HG03565 (cell line): ENCODE data around the gene ANKDD1A.

ENCODE experiments used
- ATAC-seq: cut with Tn5 transposase; IDR thresholded peaks from one replicate; pipeline ENCODE4 v1.9.1; 2021; ENCODE audit warnings: mild to moderate bottlenecking, moderate library complexity; ENCODE audit not compliant: unreplicated experiment

The ANKDD1A gene

DNA sequence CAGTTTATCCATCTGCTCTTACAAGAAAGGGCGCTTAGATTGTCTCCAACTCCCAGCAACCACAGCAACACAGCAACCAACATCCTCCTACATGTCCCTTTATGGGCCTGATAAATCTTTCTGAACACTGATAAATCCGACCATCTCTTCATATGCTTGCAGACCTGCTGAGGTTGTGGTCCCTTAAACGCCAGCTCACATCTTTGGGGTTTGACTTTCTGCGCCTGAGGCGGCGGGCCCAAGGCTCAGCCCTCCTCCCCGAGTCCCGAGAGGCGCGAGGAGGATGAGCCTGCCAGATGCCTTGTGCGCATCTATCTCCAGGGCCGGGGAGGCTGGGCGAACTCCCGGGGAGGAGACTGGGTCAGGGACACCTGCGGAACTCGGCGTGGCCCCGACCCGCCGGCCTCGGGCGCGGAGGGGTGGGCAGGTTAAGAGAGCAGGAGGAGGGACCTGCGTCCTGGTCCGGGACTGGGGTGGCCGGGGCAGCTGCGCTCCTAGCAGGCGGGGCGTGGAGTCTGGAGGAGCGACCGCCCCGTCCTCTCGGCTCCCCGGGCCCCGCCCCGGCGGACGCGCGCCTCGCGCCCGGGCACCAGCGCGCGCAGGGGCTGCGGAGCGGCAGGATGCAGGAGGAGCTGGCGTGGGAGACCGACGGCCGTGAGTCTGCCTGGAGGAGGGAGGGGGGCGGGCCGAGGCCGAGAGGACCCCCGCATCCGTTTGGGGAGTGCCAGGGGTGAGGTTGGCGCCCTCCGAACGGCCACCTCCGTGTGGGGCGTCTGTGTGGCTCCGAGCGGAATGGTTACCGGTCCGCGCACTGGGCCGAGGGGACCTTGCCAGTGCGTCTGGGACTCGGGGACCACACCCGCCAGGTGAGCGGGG, at the start of gene ANKDD1A:
Gene ANKDD1A, plus strand, starts transcription at position 592 of the 876 bp plus-strand sequence. Its CDS starts 29 bp downstream, at position 621.
- no peak for ATAC-seq

DNA sequence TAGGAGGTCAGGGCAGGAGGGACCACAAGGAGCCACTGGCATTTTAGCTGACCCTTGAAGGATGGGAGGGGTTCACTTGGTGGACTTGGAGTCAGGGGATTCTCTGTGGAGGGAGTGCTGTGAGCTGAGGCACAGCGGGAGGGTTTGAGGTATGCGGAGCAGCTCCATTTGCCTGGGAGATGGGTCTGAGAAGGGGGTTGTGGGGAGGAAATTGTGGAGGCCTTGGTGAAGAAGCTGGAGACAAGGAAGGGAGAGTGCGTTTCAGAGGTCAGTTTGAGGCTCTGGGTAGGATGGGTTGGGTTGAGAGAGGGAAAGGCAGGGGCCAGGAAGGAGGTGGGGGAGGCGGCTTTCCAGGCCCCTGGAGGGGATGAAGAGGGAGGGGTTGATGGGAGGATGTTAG, 49.7 kb upstream of the ANKDD1A start:
- ATAC-seq: no peak

DNA sequence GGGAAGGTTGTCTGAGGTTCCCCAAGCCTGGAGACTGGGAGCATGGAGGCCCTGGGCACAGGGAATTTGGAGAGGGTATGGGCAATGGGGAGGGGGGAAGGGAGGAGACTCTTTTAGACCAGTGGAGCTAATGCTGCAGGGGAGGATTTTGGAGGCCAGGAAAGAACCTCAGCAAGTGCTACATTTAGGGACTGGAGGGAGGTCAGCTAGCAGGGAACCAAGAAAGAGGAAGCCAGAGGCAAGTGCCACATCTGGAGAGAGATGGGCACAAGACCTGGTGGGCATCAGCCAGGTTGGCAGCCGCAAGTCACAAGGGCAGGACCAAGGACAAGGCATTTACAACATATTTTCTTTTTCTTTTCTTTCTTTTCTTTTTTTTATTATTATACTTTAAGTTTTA, 49.3 kb upstream of the ANKDD1A start:
- ATAC-seq: no peak

DNA sequence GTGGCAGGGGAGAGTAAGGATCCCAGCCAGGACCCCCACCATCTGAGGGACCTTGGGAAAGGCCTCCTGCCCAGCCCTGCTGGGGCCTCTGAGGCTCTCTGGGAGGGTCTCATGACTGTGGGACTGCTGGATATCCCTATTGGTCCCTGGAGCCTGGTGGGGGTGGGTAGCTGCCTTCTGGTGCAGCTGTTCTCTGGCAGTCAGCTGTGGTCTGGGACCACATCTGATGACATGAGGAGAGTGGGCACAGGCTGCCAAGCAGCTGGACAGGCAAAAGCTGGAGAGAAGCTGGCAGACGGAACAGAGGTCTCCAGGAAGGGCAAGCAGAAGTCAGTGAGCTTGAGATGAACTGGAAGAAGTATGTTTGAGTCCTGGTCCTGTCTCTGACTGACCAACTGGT, 47.6 kb upstream of the ANKDD1A start:
- ATAC-seq: no peak

DNA sequence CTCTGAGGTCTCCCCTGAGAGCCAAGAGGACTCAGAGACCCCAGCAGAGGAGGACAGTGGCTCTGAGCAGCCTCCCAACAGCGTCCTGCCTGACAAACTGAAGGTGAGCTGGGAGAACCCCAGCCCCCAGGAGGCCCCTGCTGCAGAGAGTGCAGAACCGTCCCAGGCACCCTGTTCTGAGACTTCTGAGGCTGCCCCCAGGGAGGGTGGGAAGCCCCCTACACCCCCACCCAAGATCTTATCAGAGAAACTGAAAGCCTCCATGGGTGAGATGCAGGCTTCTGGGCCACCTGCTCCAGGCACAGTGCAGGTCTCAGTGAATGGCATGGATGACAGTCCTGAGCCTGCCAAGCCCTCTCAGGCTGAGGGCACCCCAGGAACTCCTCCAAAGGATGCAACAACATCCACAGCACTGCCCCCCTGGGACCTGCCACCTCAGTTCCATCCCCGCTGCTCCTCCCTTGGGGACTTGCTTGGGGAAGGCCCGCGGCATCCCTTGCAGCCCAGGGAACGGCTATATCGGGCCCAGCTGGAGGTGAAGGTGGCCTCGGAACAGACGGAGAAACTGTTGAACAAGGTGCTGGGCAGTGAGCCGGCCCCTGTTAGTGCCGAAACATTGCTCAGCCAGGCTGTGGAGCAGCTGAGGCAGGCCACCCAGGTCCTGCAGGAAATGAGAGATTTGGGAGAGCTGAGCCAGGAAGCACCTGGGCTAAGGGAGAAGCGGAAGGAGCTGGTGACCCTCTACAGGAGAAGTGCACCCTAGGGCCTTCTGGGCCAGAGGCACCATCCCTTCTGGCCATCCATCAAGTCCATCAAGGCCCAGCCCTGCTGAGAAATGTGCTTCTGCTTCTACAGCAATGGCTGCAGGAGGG, 46.3 kb upstream of the ANKDD1A start:
- ATAC-seq: no peak

DNA sequence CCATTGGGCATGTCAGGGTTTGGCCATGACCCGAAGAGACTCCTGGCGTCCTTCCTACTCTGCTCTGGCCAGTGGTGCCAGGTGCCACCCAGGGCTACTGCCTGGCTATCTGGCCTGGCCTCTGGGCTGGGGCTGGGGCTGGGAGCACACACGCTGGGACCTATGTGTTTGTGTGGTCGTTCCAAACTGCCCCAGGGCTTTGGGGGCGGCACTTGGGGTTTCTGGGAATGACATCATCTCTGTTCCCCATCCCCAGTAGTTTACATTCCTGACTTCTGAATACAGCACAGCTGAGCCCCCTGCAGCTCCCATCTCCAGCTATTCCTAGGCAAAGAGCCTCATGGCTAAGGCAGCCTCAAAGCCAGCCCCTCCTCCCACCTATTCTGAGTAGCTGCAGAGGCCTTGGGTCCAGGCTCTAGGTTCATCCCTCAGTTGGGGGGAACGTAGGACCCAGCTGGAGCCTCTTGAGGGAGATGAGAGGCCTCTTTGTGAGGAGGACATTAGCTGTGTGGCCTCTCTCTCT, 45.6 kb upstream of the ANKDD1A start:
- ATAC-seq: no peak

DNA sequence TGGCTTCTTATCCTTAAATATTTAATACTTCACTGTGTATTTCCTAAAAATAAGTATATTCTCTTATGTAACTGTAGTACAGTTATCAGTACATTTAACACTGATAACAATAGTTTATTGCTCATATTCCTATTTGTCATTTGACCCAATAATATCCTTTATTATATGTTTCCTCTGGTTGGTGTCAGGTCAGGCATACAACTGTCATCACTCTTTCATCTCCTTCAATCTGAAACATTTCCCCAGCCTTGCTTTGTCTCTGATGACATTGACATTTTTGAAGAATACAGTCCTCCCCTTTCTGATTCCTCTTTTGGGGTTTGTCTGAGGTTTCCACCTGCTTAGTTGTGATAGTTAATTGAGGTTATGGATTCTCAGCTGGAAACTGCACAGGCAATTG, 42.2 kb upstream of the ANKDD1A start:
- ATAC-seq: no peak

DNA sequence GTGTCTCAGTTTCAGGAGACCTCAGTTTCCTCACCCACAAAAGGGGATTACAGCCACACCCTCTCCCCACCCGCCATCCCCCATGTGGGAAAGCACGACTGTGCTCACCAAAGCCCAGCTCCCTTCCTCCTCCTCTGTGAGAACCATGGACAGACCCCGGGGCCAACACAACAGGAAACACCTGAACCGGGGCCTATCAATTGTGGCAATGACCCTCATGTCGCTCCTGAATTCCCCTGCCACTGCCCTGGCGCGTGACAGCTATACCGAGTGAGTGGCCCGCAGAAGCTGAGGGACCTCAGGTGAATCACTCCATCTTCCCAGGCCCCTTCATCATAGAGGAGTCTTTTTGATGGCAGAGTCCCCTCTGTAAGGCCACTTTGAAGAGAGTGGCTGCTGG, 41.3 kb upstream of the ANKDD1A start:
- no peak for ATAC-seq

DNA sequence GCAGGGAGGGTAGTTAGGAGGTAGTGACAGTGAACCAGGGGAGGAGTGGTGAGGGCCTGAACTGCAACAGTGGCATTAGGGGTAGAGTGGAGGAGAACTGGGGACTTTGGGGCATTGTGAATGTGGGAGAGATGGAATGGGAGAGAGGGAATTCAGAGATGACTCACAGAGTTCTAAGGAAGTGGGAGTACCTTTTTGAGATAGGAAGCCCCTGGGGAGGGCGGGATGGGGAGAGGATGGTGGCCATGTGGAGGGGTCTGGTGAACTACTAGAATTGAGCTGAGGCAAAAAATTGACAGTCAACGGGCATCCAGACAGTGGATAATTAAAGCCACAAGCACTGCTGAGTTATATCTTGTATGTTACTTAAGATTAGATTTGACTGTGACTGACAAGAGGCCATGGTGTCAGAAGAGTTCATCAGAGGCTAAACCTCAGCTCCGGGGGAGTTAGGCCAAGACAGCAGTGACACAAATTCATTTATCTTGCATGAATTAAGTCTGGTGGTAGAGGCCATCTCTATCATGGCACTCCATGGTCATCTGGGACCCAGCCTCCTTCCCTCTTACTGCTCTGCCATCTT, 36.0 kb upstream of the ANKDD1A start:
- ATAC-seq: no peak

DNA sequence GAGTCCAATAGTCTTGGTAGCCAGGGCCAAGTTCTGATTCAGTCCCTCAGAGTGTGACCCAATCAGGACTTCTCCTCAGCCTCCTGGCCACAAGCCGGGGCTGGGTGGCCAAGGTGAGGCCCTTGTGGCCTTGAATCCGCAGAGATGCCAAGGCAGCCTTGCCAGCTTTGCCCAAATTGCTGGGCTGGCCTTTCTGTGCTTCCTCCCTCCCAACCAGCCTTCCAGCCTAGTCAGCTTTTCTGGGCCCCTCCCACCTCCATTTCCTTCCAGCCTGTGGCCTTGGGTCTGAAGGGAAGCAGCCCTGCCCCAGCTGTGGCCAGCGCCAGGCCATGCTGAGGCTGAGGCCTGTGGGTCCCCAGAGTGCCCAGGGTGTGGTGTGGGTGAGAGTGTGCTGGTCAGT, 34.3 kb upstream of the ANKDD1A start:
- no peak for ATAC-seq

DNA sequence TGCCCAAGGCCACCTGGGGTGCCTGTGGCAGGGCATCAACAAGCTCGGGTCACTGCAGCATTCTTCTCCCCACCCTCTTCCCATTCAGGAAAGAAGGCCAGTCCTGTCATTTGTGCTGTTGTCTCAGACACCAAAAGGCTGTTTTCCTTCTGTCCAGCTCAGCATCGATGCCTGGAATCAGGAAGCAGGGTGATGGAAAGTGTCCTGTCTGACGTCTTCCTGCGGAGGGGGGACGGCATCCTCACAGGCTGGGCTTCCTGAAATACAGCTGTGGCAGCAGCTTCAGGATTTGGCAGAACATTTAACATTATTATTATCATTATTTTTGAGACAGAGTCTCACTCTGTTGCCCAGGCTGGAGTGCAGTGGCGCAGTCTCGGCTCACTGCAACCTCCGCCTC, 33.0 kb upstream of the ANKDD1A start:
- ATAC-seq: no peak

DNA sequence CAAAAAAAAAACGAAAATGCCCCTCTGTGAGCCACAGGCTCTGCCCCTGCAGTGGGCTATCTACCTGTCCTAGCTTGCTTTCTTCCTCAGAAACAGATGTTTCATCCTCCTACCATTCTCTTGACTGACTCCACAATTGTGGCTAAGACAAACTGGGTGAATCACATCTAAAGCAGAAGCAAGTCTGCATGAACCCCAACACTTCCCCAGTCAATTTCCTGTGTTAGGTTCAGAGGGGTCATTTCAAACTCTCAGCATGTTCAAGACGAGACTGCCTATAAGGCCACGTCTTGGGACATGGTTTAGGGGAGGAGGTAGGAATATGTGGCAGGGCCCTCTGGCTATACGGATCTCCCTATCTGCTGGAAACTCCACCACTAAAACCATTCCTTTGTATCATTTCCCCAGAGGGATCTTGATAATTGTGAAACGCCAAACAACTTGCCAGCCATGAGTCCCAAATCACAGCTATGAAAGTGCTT, 28.6 kb upstream of the ANKDD1A start:
- ATAC-seq: peak; percentile 55

DNA sequence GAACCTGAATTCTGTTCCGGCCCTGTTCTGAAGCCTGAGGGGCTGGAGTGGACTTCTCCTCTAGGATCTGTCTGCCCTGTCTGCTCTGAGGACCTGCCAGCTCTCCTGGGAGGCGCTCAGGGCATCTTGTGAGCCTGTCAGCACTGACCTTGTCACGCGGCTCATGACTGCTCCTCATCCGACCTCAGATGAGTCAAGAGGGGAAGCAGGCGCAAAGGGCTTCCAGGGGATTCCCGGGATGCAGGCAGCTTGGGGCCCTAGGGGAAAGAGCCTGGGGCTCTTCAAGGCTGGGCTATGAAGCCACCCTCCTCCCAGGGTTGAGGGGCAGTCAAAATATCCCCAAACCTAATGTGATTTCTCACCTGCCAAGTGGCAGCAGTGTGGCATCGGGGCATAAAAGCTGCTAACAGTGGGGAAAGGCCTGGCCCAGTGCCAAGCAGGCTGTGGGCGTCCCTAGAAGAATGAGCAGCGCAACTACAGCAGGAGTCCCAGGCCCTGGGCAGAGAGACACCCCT, 27.6 kb upstream of the ANKDD1A start:
- ATAC-seq: peak; percentile 39

DNA sequence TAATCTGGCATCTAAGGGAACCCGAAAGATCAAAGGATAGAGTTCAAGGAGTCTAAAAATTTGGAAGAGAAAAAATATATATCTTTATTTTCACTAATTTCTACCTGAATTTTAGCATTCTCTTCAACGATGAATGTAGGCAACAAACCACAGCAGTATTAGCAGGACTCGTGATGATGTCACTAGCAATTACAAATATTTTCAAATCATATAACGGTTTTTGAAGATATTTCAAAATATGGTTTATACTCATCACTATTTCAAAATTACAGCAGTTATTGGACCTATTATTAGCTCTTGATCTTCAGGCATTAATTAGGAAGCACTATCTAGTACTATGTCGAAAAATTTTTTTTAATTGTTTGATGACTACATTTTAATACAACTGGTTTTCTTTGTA, 27.0 kb upstream of the ANKDD1A start:
- no peak for ATAC-seq

DNA sequence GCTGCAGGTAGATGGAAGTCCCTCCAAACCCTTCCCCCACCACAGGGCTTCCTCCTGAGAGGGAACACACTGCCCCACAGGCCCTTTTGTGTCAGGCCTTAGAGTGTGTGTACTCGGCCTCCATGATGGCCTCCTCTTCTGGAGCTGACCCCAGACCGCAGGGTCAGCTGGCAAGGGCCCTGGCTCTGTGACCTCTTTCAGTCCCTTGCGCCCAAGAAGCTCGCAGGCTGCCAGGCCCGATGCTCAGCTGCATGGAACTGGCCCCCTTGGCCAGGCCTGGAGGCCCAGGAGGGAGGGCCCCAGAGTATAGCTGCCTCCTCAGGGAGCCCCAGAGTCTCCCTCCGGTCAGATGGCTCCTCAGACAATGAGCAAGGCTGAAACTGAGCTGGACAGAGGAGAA, 23.4 kb upstream of the ANKDD1A start:
- no peak for ATAC-seq

DNA sequence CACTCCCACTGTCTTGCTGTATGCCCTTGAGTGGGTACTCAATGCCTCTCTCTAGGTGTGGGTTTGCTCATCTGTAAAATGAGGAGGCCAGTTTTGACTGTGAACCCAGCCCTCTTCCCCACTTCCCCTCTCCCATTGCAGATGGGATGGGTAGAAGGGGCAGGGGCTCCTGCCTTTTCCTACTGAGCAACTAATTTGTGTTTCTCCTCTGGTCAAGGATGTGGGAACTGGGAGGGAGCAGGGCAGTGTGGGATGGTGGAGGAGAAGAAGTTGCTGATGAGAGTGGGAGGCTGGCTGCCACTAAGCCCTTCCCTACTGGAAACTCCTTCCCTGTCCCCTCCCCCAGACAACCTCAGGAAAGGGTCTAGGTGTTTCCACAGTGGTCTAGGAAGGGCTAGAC, 20.1 kb upstream of the ANKDD1A start:
- ATAC-seq: no peak

DNA sequence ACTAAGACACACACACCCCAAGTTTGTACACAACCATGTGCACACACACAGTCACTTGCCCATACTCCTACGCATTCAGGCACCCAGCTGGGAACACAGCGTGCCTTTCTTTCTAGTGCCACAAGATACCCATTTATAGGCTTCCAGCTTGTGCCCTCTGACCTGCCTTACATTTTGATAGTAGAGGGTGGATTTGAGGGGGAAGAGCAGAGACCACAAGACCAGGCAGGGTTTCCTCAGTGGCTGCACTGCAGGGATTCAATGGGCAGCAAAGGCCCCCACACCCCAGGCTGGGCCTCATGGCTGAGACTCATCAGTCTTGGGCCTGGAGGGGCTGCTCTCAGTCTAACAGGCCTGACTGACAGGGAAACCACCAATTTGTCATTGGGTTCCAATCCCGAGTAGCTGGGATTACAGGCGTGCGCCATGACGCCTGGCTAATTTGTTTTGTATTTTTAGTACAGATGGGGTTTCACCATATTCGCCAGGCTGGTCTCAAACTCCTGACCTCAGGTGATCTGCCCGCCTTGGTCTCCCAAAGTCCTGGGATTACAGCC, 18.8 kb upstream of the ANKDD1A start:
- ATAC-seq: no peak

DNA sequence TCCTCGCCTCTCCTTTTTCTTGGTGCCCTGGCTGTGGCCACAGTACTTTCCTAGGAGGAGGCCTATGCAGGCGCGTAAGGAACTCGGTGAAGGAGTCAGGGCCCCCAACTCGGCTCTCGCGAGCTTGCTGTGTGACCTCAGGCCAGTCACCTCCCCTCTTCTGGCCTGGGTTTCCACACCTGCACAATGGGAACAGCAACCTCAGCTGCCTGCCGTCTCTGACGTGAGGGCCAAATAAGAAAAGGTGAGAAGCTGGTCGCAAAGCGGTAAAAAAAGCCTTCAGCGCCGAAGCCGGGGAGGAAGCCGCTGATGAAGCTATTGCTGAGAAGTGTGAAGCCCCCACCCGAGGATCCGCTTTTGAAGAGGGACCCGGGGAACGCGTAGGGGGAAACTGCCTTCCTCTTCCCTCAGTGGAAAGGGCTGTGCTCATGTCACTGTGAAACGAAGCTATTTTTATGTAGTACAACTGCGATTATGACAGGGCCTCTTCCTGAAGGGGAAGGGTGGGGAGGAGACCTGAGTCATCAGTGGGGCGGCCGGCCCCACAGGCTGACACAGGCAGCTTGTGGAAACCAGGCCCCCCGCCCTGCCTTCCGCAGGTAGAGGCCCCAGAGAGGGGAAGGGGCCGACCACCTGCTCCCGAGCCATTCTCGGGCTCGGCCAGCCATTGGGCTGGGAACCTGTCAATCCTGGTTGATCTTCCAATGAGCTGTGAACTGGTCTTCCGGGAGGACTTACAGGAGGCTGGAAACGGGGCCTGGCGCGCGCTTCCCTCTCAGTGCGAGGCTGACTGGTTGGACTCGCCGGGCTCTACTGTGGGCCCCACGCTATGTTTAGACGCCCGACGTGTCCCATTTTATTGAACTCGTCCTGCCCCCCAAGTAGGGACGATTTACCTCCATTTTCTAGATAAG, 18.0 kb upstream of the ANKDD1A start:
- ATAC-seq: peak; percentile 49

DNA sequence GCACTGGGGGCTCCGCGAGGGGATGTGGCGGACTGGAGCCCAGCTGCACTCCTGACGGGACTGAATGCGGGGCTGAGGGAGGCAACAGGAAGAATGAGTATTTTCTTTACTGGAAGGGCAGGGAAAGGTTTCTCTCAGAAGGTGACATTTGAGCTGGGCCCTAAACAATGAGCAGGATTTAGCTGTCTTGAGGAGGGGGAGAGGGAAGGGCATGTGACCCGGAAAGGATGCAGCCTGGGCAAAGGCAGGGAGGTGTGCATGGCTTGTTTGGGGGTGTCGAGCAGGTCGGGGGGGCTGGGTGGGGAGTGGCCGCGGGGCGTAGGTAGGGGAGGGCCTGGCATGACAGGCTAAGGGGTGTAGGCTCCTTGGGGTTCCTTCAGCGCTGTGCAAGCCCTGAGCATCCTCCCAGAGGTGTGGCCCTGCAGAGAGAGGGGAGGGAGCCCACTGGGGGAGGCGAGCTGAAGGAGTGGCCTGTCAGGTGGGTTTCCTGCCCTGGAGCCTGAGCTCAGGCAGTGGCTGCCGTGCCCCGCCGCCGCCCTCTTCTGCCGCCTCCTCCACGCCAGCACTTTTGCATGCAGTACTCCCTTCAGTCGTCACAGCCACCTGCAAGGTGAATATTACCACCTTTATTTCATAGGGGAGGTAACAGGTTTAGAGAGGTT, 17.2 kb upstream of the ANKDD1A start:
- ATAC-seq: no peak
